Body of pancreas (tissue), 4 donors: ENCODE measurements around the gene AQP2.

ENCODE experiments used
- POLR2A ChIP-seq, 3 donors: fragments of 450-650 bp; IDR thresholded peaks; one replicate each; pipeline ENCODE4 v1.6.1; 2016; ENCODE audit warnings: antibody characterized with exemption in 3 of 3, mild to moderate bottlenecking in 2 of 3
- TF ChIP-seq, protein P1 (sequence below), 7 experiments: fragments of 450-650 bp in 4 of 7; fragments of 200-600 bp in 3 of 7; sonication (generic) in 3 of 7; IDR thresholded peaks; one replicate each; pipeline ENCODE4 v1.5.1; 2016 to 2019; ENCODE audit warnings: antibody characterized with exemption in 7 of 7

GRCh38 chr12:49979016-49979586 lies 28.6 kb downstream of the AQP2 start:
- TF ChIP-seq POLR2A (IDR thresholded peaks at IDR 0.05): no peak
- TF ChIP-seq, protein P1, sequence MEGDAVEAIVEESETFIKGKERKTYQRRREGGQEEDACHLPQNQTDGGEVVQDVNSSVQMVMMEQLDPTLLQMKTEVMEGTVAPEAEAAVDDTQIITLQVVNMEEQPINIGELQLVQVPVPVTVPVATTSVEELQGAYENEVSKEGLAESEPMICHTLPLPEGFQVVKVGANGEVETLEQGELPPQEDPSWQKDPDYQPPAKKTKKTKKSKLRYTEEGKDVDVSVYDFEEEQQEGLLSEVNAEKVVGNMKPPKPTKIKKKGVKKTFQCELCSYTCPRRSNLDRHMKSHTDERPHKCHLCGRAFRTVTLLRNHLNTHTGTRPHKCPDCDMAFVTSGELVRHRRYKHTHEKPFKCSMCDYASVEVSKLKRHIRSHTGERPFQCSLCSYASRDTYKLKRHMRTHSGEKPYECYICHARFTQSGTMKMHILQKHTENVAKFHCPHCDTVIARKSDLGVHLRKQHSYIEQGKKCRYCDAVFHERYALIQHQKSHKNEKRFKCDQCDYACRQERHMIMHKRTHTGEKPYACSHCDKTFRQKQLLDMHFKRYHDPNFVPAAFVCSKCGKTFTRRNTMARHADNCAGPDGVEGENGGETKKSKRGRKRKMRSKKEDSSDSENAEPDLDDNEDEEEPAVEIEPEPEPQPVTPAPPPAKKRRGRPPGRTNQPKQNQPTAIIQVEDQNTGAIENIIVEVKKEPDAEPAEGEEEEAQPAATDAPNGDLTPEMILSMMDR (IDR thresholded peaks at IDR 0.05): no peak
